ENCODE measurements around the gene PTPN14.

Gene PTPN14

DNA sequence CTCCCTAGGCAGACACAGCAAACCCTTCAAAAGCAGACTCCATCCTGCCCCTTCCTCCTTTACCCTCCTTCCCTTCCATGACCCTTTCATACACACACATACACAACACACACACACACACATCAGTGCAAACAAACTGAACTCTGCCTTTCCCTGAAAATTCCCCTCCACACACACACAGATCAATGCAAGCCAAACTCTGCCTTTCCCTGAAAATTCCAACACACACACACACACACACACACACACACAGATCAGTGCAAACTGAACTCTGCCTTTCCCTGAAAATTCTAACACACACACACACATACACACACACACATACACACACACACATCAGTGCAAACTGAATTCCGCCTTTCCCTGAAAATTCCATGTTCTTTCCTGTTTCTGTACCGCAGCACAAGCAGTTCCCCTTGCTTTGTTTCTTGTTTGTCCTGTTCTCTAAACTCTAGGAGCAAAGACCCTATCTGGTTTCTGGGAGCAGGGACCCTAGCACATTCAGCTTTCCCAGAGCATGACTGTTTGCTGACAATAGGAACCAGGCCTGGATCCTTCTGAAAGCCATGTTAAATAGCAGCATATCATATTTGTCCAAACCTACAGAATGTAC lies 91.0 kb downstream of the PTPN14 start:
- no peak for TF ChIP-seq POLR2A (IDR thresholded peaks at IDR 0.05; ENCODE audit: extremely low read depth, insufficient read length)
- DNase-seq (ENCODE audit: low read depth): no peak
- H3K4me3 ChIP-seq (ENCODE audit: low read depth, low read length): no peak overlapping the region

DNA sequence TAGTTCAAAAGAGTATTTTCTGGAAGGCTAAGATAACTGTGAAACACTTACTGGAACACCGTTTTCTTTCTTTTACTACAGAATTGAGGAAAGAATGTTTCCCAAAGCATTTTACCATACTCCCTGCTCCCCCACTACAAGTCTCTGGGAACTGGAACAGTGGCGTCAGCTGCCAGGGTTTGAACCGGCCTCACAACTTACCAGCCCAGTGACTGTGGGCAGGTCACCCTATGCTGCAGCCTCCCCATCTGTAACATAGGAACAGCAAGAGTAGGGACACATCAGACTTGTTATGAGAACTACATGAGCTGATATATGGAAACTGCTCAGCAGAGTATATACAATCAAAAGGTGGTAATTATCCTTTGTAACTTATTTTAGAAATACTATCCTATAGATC lies 91.5 kb downstream of the PTPN14 start:
- no peak overlapping the region for H3K4me3 ChIP-seq (ENCODE audit: low read depth, low read length)
- DNase-seq (ENCODE audit: low read depth): no peak
- TF ChIP-seq, protein P1, sequence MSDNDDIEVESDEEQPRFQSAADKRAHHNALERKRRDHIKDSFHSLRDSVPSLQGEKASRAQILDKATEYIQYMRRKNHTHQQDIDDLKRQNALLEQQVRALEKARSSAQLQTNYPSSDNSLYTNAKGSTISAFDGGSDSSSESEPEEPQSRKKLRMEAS (IDR thresholded peaks at IDR 0.05; ENCODE audit: low read depth, low read length): no peak
- TF ChIP-seq POLR2A (IDR thresholded peaks at IDR 0.05; ENCODE audit: extremely low read depth, insufficient read length): no peak
- TF ChIP-seq, protein P2, sequence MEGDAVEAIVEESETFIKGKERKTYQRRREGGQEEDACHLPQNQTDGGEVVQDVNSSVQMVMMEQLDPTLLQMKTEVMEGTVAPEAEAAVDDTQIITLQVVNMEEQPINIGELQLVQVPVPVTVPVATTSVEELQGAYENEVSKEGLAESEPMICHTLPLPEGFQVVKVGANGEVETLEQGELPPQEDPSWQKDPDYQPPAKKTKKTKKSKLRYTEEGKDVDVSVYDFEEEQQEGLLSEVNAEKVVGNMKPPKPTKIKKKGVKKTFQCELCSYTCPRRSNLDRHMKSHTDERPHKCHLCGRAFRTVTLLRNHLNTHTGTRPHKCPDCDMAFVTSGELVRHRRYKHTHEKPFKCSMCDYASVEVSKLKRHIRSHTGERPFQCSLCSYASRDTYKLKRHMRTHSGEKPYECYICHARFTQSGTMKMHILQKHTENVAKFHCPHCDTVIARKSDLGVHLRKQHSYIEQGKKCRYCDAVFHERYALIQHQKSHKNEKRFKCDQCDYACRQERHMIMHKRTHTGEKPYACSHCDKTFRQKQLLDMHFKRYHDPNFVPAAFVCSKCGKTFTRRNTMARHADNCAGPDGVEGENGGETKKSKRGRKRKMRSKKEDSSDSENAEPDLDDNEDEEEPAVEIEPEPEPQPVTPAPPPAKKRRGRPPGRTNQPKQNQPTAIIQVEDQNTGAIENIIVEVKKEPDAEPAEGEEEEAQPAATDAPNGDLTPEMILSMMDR (IDR thresholded peaks at IDR 0.05; ENCODE audit: low read depth, low read length): no peak
- no peak for TF ChIP-seq MYC (IDR thresholded peaks at IDR 0.05; ENCODE audit: low read depth, low read length)

- TF ChIP-seq, protein P2 (IDR thresholded peaks at IDR 0.05; ENCODE audit: low read depth, low read length): no peak
- TF ChIP-seq MYC (IDR thresholded peaks at IDR 0.05; ENCODE audit: low read depth, low read length) (no peak), POLR2A (IDR thresholded peaks at IDR 0.05; ENCODE audit: extremely low read depth, insufficient read length) (no peak)
- TF ChIP-seq, protein P1 (IDR thresholded peaks at IDR 0.05; ENCODE audit: low read depth, low read length): no peak
- no peak for DNase-seq (ENCODE audit: low read depth)
- no peak overlapping the region for H3K4me3 ChIP-seq (ENCODE audit: low read depth, low read length)
Observed at GRCh38 chr1:214458541-214458940, 92.9 kb downstream of the PTPN14 start.

DNA sequence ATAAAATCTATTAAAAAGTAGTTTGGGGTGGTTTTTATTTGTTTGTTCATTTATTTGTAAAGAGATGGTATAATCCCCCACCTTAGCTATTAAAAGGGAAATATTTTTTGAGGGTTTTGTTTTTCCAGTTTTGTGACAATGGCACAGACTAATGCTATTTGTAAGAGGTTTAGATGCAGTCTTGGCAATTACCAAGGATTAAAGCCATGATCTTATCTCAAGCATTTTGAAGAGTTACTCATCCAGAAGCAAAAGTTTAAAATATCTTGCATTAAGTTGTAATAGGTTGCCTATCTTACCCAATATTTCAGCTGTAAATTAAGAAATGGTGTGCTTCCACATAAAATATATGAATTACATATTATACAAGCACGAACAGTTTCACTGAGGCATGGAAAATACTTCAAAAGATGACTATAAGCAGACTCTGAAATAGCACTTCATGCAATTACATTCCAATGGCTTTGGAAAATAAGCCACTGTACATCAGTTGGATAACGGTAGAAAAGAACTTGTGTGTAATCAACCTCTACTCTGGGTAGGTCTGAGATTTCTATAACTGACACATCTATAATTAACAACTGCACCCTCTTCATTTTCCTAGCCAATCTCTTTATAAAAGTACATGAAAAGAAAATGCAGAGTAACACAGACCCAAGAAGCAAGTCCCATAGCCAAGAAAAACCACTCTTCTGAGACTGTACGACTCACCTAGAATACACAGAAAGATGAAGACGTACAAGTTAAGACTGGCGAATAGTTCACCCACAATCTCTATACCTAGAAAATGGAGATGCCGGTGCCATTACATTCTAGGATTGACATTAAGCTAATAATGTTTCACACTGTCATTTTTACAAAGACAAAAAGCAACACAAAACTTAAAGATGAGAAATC lies 95.2 kb downstream of the PTPN14 start:
- no peak for TF ChIP-seq POLR2A (IDR thresholded peaks at IDR 0.05; ENCODE audit: extremely low read depth, insufficient read length)
- DNase-seq (ENCODE audit: low read depth): no peak
- no peak overlapping the region for H3K4me3 ChIP-seq (ENCODE audit: low read depth, low read length)

DNA sequence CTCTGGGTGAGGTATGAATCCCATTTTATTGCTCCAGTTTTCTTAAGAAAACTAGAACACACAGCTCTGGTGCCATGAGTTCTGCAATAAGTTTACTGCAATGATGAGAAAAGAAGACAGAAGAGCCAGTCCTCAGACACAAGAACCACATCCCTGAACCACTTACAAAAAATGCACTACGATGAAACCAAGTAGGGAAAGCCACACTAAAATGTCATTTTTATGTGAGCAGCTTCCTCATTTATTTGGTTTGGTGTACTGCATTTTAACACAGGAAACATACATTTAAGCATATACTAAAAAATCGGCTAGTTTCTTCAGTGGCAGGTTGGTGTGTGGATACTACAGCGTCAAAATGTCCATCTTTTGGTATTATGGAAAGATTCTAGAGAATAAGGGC lies 95.9 kb downstream of the PTPN14 start:
- H3K4me3 ChIP-seq (ENCODE audit: low read depth, low read length): no peak overlapping the region

DNA sequence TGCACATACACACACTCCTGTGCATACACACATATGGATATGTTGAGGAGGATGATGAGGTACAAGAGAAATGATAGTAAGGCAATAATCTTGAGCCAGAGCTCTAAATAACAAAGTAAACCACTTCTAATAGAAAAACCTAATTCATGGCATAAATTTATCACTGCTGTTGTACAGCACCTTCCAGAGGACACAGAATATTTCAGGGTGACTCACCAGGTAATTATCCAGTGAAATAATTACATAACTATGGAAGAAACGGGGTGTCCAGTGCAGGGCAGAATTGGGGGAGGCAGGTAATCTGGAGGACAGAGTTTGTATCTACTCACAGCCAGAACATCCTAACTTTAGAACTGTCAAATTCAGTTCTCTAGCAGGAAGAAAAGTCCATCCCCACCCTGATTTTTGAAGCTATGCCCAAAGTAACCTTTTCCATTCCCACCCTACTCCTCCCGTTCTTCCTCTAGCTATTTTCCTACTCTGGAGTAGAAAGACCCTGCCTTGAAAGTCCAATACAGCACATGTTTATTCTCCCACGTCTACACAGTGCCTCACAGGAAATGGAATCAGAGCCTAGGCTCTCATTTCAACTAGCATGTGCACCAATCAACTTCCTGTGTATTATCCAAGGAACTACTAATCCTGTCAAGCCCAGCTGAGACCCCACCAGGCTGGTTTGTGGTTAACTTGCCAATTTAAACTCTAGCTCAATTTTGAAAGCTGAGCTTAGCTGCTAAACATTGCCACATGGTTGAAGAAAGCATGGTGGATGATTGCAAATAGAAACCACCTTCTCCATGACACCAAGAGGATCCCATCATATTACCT lies 96.6 kb downstream of the PTPN14 start:
- peak; percentile 71 for DNase-seq (ENCODE audit: low read depth)
- H3K4me3 ChIP-seq (ENCODE audit: low read depth, low read length): no peak overlapping the region

More for the DNA sequence above, 95.9 kb downstream of the PTPN14 start:
- DNase-seq (ENCODE audit: low read depth): peak; percentile 35
- TF ChIP-seq, protein P2 (IDR thresholded peaks at IDR 0.05; ENCODE audit: low read depth, low read length): no peak
- TF ChIP-seq MYC (IDR thresholded peaks at IDR 0.05; ENCODE audit: low read depth, low read length) (no peak), POLR2A (IDR thresholded peaks at IDR 0.05; ENCODE audit: extremely low read depth, insufficient read length) (no peak)

More for the DNA sequence above, 96.6 kb downstream of the PTPN14 start:
- TF ChIP-seq, protein P1 (IDR thresholded peaks at IDR 0.05; ENCODE audit: low read depth, low read length): peak; percentile 76
- TF ChIP-seq, protein P2 (IDR thresholded peaks at IDR 0.05; ENCODE audit: low read depth, low read length): no peak
- peak; percentile 74 for TF ChIP-seq MYC (IDR thresholded peaks at IDR 0.05; ENCODE audit: low read depth, low read length)
- no peak for TF ChIP-seq POLR2A (IDR thresholded peaks at IDR 0.05; ENCODE audit: extremely low read depth, insufficient read length)

Measured in NB4 (cell line).